Heart left ventricle (tissue), 16 donors: Measurements from ENCODE around the gene FAM199X. TPM values are rescaled to one million over a fixed set of nuclear protein-coding genes. Genes with fewer than 3 reads are reported as not detected.

Experiments
- ATAC-seq, 4 donors: fragments of 200-7000 bp; cut with Tn5 transposase; one replicate each; pipeline ENCODE4 v1.9.1; 2020 to 2022; ENCODE audit warnings: moderate library complexity in 4 of 4, mild to moderate bottlenecking in 3 of 4, moderate number of reproducible peaks in 1 of 4
- DNase-seq, 5 donors: peaks; one replicate each; pipeline ENCODE4 v3.0.0-alpha.2; 2020
- H3K27ac ChIP-seq, 12 donors: fragments of 200-600 bp; sonication (generic) in 4 of 12; one replicate each; pipeline versions ENCODE4 v1.5.0 to v1.8.0; 2016 to 2022; ENCODE audit warnings: mild to moderate bottlenecking in 2 of 12
- H3K27me3 ChIP-seq, 9 donors: fragments of 200-600 bp; sonication (generic) in 2 of 9; one replicate each; pipeline versions ENCODE4 v1.5.1 to v1.8.0; 2016 to 2022; ENCODE audit warnings: mild to moderate bottlenecking in 3 of 9
- H3K36me3 ChIP-seq, 9 donors: fragments of 200-600 bp; sonication (generic) in 2 of 9; one replicate each; pipeline versions ENCODE4 v1.5.0 to v1.8.0; 2018 to 2022; ENCODE audit warnings: mild to moderate bottlenecking in 2 of 9
- H3K4me1 ChIP-seq, 12 donors: fragments of 200-600 bp; sonication (generic) in 4 of 12; one replicate each; pipeline versions ENCODE4 v1.5.0 to v1.8.0; 2016 to 2022; ENCODE audit warnings: mild to moderate bottlenecking in 3 of 12
- H3K4me3 ChIP-seq, 12 donors: fragments of 200-600 bp; sonication (generic) in 4 of 12; one replicate each; pipeline versions ENCODE4 v1.5.0 to v1.8.0; 2017 to 2022; ENCODE audit warnings: mild to moderate bottlenecking in 9 of 12, moderate library complexity in 4 of 12
- H3K9me3 ChIP-seq, 12 donors: fragments of 200-600 bp; sonication (generic) in 4 of 12; one replicate each; pipeline versions ENCODE4 v1.5.0 to v1.8.0; 2016 to 2022; ENCODE audit warnings: mild to moderate bottlenecking in 1 of 12
- POLR2A ChIP-seq, 2 donors: fragments of 450-650 bp; IDR thresholded peaks; one replicate each; pipeline ENCODE4 v1.6.1; 2017; ENCODE audit warnings: antibody characterized with exemption in 2 of 2, mild to moderate bottlenecking in 2 of 2, moderate library complexity in 2 of 2
- WGBS, 4 donors: extraction: QIAGEN DNeasy Blood & Tissue Kit in 2 of 4; methylation state at CpG; one replicate each; pipeline versions ENCODE4 v1.1.5 to v1.1.7; 2013 to 2018; 5-methylcytosine and 5-hydroxymethylcytosine counted together
- intact Hi-C, 10 donors: fragments of 100-400 bp; cut with DNase I; formaldehyde crosslinking; loops; one replicate each; pipeline versions ENCODE4 v1.11.1 to v1.14.2; 2022
- long read RNA-seq, 3 donors: library from polyadenylated mRNA; unstranded; transcript quantifications; one replicate each; pipeline ENCODE4 v2.0.0, GENCODE V29; 2020 to 2021
- polyA plus RNA-seq, 2 donors: library from polyadenylated mRNA; stranded (reverse); fragments of 200-250 nt; gene quantifications; one replicate each; pipeline ENCODE4 v1.2.3, GENCODE V29; 2013
- total RNA-seq, 9 donors: library from RNA; depleted of rRNA in 2 of 9; stranded (reverse); fragments of >200 nt in 2 of 9; fragmentation: NEBNext Ultra II Directional in 3 of 9; extraction: Animal tissue kit (Norgen Biotek cat#: 25700) in 3 of 9; gene quantifications; one replicate each; pipeline versions ENCODE4 v1.1.0 to v1.2.4, GENCODE V29; 2016 to 2023
- TF ChIP-seq, protein P1 (sequence below), 12 donors: fragments of 200-600 bp; sonication (generic) in 4 of 12; IDR thresholded peaks; one replicate each; pipeline versions ENCODE4 v1.5.0 to v1.8.0; 2018 to 2022; ENCODE audit warnings: antibody characterized with exemption in 12 of 12, mild to moderate bottlenecking in 5 of 12
- donor health status: ischemic (EF 13 %, LVEDD 7.1; RV severe dilation, severe dysfunction).
- donor health status: healthy with polysubstance abuse.
- donor health status: DM: no; HTN: yes; CAD: no.
- donor health status: DM: no; HTN: no; CAD: no.
- donor health status: ischemic (EF 25% LVEDD 6.9; RV normal size, moderate dysfunction).
- donor health status: ischemic (EF 25% LVEDD 5.7; RV mildly dilated, moderate dysfunction).
- donor health status: healthy.
- donor health status: DM: yes; HTN: yes; CAD: no.
- donor health status: ischemic (EF 35%, LVEDD 5.7; RV mildly dilated, moderate dysfunction).
- donor health status: nonischemic (EF 11% LVEDD 7.7; RV severe dilation, severe dysfunction).
- donor health status: DM: yes; HTN: yes; CAD: no.
- donor health status: PGD.
- donor health status: ischemic (EF 29% LVEDD 5.4; RV normal size, mild dysfunction).
- donor health status: nonischemic (EF 23%, LVEDD 6.1; RV moderate dilation, normal function).

The FAM199X gene
- total RNA-seq, result 10 to 100 TPM in 7 of 9 donors, 1 to 10 TPM in 2; 9.0 to 13.9 (median 11.3) TPM
- polyA plus RNA-seq, result 10 to 100 TPM in 1 of 2 donors, 1 to 10 TPM in 1; 5.0 to 10.9 TPM
- long read RNA-seq, donor 1, full-length matches to known transcripts, result 6 of 12 reads
- long read RNA-seq, donor 1, partial matches to known transcripts, result 5 of 12 reads
- long read RNA-seq, donor 1, other reads (novel, unspliced or antisense), result 1 of 12 reads
- long read RNA-seq, donor 2, full-length matches to known transcripts, result 11 of 14 reads
- long read RNA-seq, donor 2, partial matches to known transcripts, result 0 of 14 reads
- long read RNA-seq, donor 2, other reads (novel, unspliced or antisense), result 3 of 14 reads
- long read RNA-seq, donor 3, full-length matches to known transcripts, result 8 of 15 reads
- long read RNA-seq, donor 3, partial matches to known transcripts, result 0 of 15 reads
- long read RNA-seq, donor 3, other reads (novel, unspliced or antisense), result 7 of 15 reads

DNA sequence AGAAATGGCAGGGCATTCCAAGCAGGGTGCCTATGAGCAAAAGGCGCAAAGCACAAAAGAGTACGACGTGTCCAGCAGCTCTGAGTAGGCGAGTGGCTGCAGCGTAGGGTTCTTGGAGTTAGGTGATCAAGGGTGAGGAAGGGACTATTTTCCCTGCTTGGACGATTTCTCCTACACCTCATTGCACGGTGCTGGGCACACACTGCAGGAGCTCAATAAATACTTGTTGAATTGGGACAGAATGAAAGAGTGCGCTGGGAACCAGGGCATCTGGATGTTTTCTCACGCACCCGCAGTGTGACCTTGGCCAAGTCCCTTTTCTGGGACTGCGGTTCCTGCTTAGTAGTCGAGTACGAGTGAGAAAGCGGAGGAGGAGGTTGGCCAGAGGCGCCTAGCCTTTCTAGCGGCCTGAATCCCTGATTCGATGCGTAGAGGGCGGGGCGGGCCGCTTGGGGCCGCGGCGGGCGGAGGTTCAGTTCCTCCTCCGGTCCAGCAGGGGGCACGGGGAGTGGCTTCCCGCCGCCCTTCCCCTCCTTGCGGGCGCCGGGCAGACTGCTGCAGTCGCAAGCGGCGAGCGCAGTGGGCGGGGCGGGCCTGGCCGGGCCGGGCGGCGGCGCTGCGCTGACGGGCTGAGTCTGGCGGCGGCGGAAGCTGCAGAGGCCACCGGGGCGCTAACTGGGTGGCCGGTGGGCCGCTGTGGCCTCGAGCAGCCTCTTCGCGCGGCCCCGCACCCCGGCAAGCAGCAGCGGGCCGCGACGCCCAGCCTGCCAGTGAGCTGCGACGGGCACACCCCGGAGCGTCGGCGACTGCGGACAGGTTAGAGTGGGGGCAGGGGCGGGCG is at the start of gene FAM199X:
Gene FAM199X, plus strand, starts transcription at position 560 of the 841 bp plus-strand sequence. CDS start 333 bp downstream, outside the sequence.
- WGBS, 4 donors, result 1 to 41% (median 20%) methylated on average over 15 to 71 of the region's 71 CpGs
- intact Hi-C loops, result loop anchor here in 2 of 10 donors (10.0 kb wide), 1 partner anchor 481 kb away; the partner anchor contains the start of gene MORF4L2 (in 2 of the 2)
- peaks cover 0 to 5% (median 0%) of the 10 kb centered on the region in 9 donors for H3K27me3 ChIP-seq

DNA sequence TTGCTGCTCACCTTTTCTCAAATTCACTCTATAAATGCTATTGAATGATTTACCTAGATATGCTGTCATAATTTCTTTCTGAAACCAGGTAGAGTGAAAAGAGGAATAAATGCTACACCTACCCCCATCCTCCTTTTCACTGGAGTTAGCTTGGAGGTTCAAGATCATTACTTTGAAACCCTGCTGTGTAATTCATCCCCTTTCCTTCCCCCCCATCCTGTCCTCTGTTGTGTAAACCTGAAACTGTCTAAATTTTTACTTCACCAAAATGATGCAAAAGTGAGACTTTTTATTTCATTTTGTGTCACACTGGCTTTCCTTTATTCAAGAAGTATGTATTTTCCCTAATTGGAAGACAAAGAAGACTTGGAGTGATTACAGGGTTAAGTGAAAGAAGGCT is 48.5 kb upstream of the FAM199X start:
- Histone ChIP-seq H3K36me3 (no peaks in the 10 kb centered on the region), H3K27ac (no peak overlapping the region), H3K9me3 (no peaks in the 10 kb centered on the region), H3K4me3 (no peak overlapping the region), H3K27me3 (peaks cover 0 to 15% (median 0%) of the 10 kb centered on the region in 9 donors), H3K4me1 (peaks cover 0 to 8% (median 0%) of the 10 kb centered on the region in 12 donors)
- intact Hi-C loops, result no loop called here
- TF ChIP-seq, protein P1, sequence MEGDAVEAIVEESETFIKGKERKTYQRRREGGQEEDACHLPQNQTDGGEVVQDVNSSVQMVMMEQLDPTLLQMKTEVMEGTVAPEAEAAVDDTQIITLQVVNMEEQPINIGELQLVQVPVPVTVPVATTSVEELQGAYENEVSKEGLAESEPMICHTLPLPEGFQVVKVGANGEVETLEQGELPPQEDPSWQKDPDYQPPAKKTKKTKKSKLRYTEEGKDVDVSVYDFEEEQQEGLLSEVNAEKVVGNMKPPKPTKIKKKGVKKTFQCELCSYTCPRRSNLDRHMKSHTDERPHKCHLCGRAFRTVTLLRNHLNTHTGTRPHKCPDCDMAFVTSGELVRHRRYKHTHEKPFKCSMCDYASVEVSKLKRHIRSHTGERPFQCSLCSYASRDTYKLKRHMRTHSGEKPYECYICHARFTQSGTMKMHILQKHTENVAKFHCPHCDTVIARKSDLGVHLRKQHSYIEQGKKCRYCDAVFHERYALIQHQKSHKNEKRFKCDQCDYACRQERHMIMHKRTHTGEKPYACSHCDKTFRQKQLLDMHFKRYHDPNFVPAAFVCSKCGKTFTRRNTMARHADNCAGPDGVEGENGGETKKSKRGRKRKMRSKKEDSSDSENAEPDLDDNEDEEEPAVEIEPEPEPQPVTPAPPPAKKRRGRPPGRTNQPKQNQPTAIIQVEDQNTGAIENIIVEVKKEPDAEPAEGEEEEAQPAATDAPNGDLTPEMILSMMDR (IDR thresholded peaks at IDR 0.05), result no peak
- TF ChIP-seq POLR2A (IDR thresholded peaks at IDR 0.05), result no peak
- no peak for ATAC-seq
- DNase-seq, result no peak

More for the DNA sequence above, at the start of gene FAM199X:
- Histone ChIP-seq H3K27ac (peak within 1 kb of the TSS; percentile 68 to 91 (median 87)), H3K4me1 (peaks cover 0 to 18% (median 8%) of the 10 kb centered on the region in 12 donors), H3K9me3 (no peaks in the 10 kb centered on the region), H3K4me3 (peak within 1 kb of the TSS; percentile 63 to 98 (median 80)), H3K36me3 (no peaks in the 10 kb centered on the region)
- TF ChIP-seq POLR2A (IDR thresholded peaks at IDR 0.05), result peak in 1 of 2 donors; percentile 71
- TF ChIP-seq, protein P1 (IDR thresholded peaks at IDR 0.05), result peak; percentile 54 to 89 (median 70)
- DNase-seq, result peak; percentile 89 to 94 (median 90)
- peak; percentile 96 to 99 (median 98) for ATAC-seq

DNA sequence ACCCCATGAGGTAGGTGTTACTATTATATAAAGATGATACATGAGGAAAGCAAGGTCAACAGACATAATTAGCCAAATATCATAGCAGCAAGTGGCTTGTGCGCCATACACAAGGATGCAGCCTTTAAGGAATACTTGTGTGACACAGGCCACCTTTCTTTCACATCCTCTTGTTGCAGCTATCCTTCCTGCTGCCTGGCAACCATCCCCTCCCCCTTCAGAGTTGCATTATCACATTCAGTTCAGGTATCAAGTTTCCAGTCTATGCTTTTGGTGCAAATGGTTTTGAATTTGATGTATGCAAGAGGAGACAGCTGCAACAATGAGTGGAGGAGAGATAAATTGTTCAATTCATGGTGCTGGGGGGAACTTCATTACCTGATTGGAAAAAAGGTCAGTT is 47.5 kb upstream of the FAM199X start:
- H3K27me3 ChIP-seq, result peaks cover 0 to 7% (median 0%) of the 10 kb centered on the region in 9 donors
- no peaks in the 10 kb centered on the region for H3K9me3 ChIP-seq
- peaks cover 0 to 5% (median 0%) of the 10 kb centered on the region in 9 donors for H3K36me3 ChIP-seq
- 63 to 100% (median 85%) methylated on average over 1 of the region's 1 CpG for WGBS, 4 donors
- TF ChIP-seq POLR2A (IDR thresholded peaks at IDR 0.05), result no peak
- ATAC-seq, result no peak
- peaks cover 0 to 4% (median 0%) of the 10 kb centered on the region in 12 donors for H3K4me1 ChIP-seq
- no peak overlapping the region for H3K27ac ChIP-seq
- no peak overlapping the region for H3K4me3 ChIP-seq
- no peak for DNase-seq
- intact Hi-C loops, result no loop called here

DNA sequence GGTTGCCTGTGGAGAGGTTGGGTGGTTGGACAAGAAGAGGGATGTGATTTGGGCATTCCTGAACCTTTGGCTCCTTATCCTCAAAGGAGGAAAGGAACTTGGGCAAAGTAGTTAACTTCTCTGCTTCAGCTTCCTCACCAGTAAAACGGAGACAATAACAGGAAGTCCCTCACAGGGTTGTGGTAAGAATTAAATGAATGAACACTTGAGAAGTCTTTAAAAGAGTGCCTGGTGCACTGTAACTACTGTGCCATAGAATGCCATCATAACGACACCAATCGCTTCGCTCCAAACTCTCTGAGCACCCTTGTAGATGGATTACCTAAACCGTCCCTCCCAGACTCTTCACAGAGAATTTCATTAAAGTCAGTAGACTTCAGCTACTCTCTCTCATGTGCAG is 43.4 kb upstream of the FAM199X start:
- H3K27ac ChIP-seq, result no peak overlapping the region
- H3K36me3 ChIP-seq, result peaks cover 0 to 17% (median 0%) of the 10 kb centered on the region in 9 donors
- no peak overlapping the region for H3K4me3 ChIP-seq
- no peaks in the 10 kb centered on the region for H3K9me3 ChIP-seq
- H3K4me1 ChIP-seq, result peaks cover 0 to 4% (median 0%) of the 10 kb centered on the region in 12 donors
- TF ChIP-seq, protein P1 (IDR thresholded peaks at IDR 0.05), result no peak
- TF ChIP-seq POLR2A (IDR thresholded peaks at IDR 0.05), result no peak
- intact Hi-C loops, result no loop called here
- 60 to 72% (median 65%) methylated on average over 5 of the region's 5 CpGs for WGBS, 4 donors
- H3K27me3 ChIP-seq, result peaks cover 0 to 11% (median 0%) of the 10 kb centered on the region in 9 donors
- DNase-seq (no peak), ATAC-seq (no peak)
